K562 (cell line): ENCODE measurements around the gene PPP6C. TPM values are rescaled to one million over a fixed set of nuclear protein-coding genes. Genes with fewer than 3 reads are reported as not detected.

ENCODE experiments used
- ARID1B ChIP-seq: fragments of 450-650 bp; IDR thresholded peaks from 2 replicates; pipeline ENCODE4 v1.6.1; 2016; ENCODE audit warnings: antibody characterized with exemption, mild to moderate bottlenecking, inconsistent platforms
- GABPB1 ChIP-seq: sonication (generic); formaldehyde crosslinking; IDR thresholded peaks from 2 replicates; pipeline ENCODE4 v1.8.0; 2022; ENCODE audit warnings: mild to moderate bottlenecking, missing genetic modification reagents
- NR3C1 ChIP-seq: sonication (generic); formaldehyde crosslinking; IDR thresholded peaks from 2 replicates; pipeline ENCODE4 v1.8.1; 2022; ENCODE audit warnings: missing genetic modification reagents
- NRF1 ChIP-seq, 2 experiments: fragments of 450-650 bp; IDR thresholded peaks in 1 of 2; conservative IDR thresholded peaks in 1 of 2; 2 replicates each; pipeline ENCODE4 v1.6.1; 2014; ENCODE audit warnings: mild to moderate bottlenecking in 2 of 2
- POLR2G ChIP-seq: fragments of 200-400 bp; formaldehyde crosslinking; IDR thresholded peaks from 2 replicates; pipeline ENCODE4 v1.6.1; 2017; ENCODE audit warnings: low read depth, mild to moderate bottlenecking, antibody characterized with exemption, low read length, moderate library complexity
- RBFOX2 ChIP-seq: fragments of 200-400 bp; formaldehyde crosslinking; IDR thresholded peaks from 2 replicates; pipeline ENCODE4 v1.6.1; 2017; ENCODE audit warnings: low read depth, mild to moderate bottlenecking, low read length, moderate library complexity
- TAF9B ChIP-seq: fragments of 450-650 bp; IDR thresholded peaks from 2 replicates; pipeline ENCODE4 v1.6.1; 2018; ENCODE audit warnings: mild to moderate bottlenecking; ENCODE audit not compliant: partially characterized antibody
- ZNF121 ChIP-seq: sonication (generic); formaldehyde crosslinking; conservative IDR thresholded peaks from 2 replicates; pipeline ENCODE4 v1.8.0; 2022; ENCODE audit warnings: missing genetic modification reagents
- ZNF263 ChIP-seq: sonication (generic); formaldehyde crosslinking; IDR thresholded peaks from 2 replicates; pipeline ENCODE4 v1.8.0; 2022; ENCODE audit warnings: mild to moderate bottlenecking, missing genetic modification reagents, borderline replicate concordance
- ZNF316 ChIP-seq: fragments of 450-650 bp; IDR thresholded peaks from 2 replicates; pipeline ENCODE4 v1.6.1; 2016
- ZNF384 ChIP-seq: IDR thresholded peaks from 2 replicates; pipeline ENCODE4 v1.6.1; 2012; ENCODE audit warnings: low read depth, low read length, improper control_type of control experiment
- ZNF445 ChIP-seq: fragments of 250-450 bp; sonication (Bioruptor Pico); IDR thresholded peaks from 2 replicates; pipeline ENCODE4 v1.4.0; 2020; ENCODE audit warnings: low read depth, mild to moderate bottlenecking, moderate library complexity
- ZNF561 ChIP-seq: fragments of 450-650 bp; formaldehyde crosslinking; conservative IDR thresholded peaks from 2 replicates; pipeline ENCODE4 v1.4.0; 2020; ENCODE audit warnings: mild to moderate bottlenecking, moderate library complexity
- polyA plus RNA-seq, 8 experiments: library from polyadenylated mRNA; depleted of rRNA in 4 of 8; stranded (reverse) in 5 of 8; unstranded in 3 of 8; fragments of >200 nt; fragmentation: Nextera tagmentation in 2 of 8; fragmentation: Illumina TruSeq in 1 of 8; extraction: Ambion mirVana in 2 of 8; extraction: Trizol in 1 of 8; gene quantifications; 2 replicates each; pipeline versions ENCODE4 v1.2.1 to v1.2.3, GENCODE V29; 2011 to 2014; ENCODE audit warnings: inconsistent platforms in 1 of 8, missing spikeins in 1 of 8
- total RNA-seq, 7 experiments: library from RNA; depleted of rRNA in 6 of 7; stranded (reverse); fragments of >200 nt in 6 of 7; fragmentation: Illumina TruSeq in 2 of 7; extraction: Trizol in 2 of 7; gene quantifications; 2 replicates each; pipeline versions ENCODE4 v1.2.1 to v1.2.3, GENCODE V29; 2011 to 2021; ENCODE audit warnings: low replicate concordance in 1 of 7
- TF ChIP-seq, protein P1 (sequence below), 2 experiments: fragments of 450-650 bp in 1 of 2; sonication (generic) in 1 of 2; formaldehyde crosslinking; conservative IDR thresholded peaks; 2 replicates each; pipeline versions ENCODE4 v1.4.0 to v1.8.1; 2020 to 2022; ENCODE audit warnings: mild to moderate bottlenecking in 1 of 2, missing genetic modification reagents in 1 of 2
- TF ChIP-seq, protein P2 (sequence below): fragments of 450-650 bp; IDR thresholded peaks from 2 replicates; pipeline ENCODE4 v1.6.1; 2016; ENCODE audit warnings: missing biosample characterization, missing genetic modification characterization

PPP6C gene
- total and polyA plus RNA-seq, 9 of the 15 experiments (the other 6 are each of a cell fraction or from before 2014, with no cell fraction given), result 18.8 to 44.8 (median 38.3) TPM

DNA sequence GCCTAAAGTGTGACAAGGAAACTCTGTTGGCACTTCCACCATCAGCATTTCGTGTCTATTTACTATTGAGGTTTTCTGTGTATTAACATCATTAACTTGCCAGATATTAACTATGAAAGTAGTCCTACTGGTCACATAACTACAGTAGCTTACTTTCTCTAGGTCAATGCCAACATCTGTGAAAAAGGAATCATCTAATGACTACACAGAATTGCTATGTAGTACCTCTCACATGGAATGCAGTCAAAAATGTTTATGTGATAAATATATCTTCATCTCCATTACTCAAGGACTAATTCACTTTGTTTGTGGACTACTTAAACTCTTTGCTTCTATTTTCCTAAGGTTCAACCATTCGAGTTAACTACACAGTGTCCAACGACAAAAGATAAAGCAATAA is 48.4 kb downstream of the PPP6C start (continued):
- TF ChIP-seq POLR2G (no peak), ZNF316 (no peak), ZNF263 (no peak), RBFOX2 (no peak), ZNF384 (no peak; the same call in 1 of the 2 replicates), ZNF445 (CRISPR knock-in tag) (no peak), GABPB1 (CRISPR knock-in tag) (no peak), ZNF561 (CRISPR knock-in tag) (no peak), ARID1B (no peak), NRF1 (conservative IDR thresholded peaks at IDR 0.05 in 1 of 2, IDR thresholded peaks at IDR 0.05 in 1 of 2) (no peak), ZNF121 (CRISPR knock-in tag) (no peak), NR3C1 (CRISPR knock-in tag) (no peak), TAF9B (no peak)
- TF ChIP-seq, protein P1, sequence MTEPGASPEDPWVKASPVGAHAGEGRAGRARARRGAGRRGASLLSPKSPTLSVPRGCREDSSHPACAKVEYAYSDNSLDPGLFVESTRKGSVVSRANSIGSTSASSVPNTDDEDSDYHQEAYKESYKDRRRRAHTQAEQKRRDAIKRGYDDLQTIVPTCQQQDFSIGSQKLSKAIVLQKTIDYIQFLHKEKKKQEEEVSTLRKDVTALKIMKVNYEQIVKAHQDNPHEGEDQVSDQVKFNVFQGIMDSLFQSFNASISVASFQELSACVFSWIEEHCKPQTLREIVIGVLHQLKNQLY (CRISPR knock-in tag; conservative IDR thresholded peaks at IDR 0.05), result no peak
- TF ChIP-seq, protein P2, sequence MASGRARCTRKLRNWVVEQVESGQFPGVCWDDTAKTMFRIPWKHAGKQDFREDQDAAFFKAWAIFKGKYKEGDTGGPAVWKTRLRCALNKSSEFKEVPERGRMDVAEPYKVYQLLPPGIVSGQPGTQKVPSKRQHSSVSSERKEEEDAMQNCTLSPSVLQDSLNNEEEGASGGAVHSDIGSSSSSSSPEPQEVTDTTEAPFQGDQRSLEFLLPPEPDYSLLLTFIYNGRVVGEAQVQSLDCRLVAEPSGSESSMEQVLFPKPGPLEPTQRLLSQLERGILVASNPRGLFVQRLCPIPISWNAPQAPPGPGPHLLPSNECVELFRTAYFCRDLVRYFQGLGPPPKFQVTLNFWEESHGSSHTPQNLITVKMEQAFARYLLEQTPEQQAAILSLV (tag), result no peak
- TF ChIP-seq, all 486 proteins: peak for 0
